Activated naive CD4-positive, alpha-beta T cell treated with anti-CD3 and anti-CD28 coated beads, Interleukin-2, amount 50 U/mL, for 72 hours (primary cell): ENCODE measurements around the gene OR2T10. TPM values are rescaled to one million over a fixed set of nuclear protein-coding genes. Genes with fewer than 3 reads are reported as not detected.
"Not testable (repeated sequence)": the region's sequence is repeated elsewhere in the genome, so short reads cannot be mapped to it uniquely, and the experiment has no call there.

ENCODE experiments used
- ATAC-seq, 2 donors: fragments of 150-1000 bp; cut with Tn5 transposase; 2 replicates each; pipeline ENCODE4 v1.10.0; 2021; ENCODE audit warnings: mild to moderate bottlenecking in 2 of 2, moderate library complexity in 2 of 2
- DNase-seq, 2 donors: peaks; one replicate each; pipeline ENCODE4 v3.0.0; 2021 to 2022; ENCODE audit warnings: low spot score in 2 of 2
- H3K27ac Mint-ChIP-seq, 2 donors: one replicate each; pipeline ENCODE4 v1.8.0; 2022; ENCODE audit warnings: mild to moderate bottlenecking in 2 of 2, mixed read lengths in 2 of 2
- H3K36me3 Mint-ChIP-seq, 2 donors: one replicate each; pipeline ENCODE4 v1.8.0; 2022; ENCODE audit warnings: mixed read lengths in 2 of 2
- H3K9me3 Mint-ChIP-seq, 2 donors: one replicate each; pipeline ENCODE4 v1.8.0; 2022; ENCODE audit warnings: mixed read lengths in 2 of 2
- total RNA-seq, 2 donors: library from RNA; stranded (reverse); gene quantifications; one replicate each; pipeline ENCODE4 v1.2.3, GENCODE V29; 2022

Gene OR2T10
- total RNA-seq, 2 donors from 2014 or later: not detected

GRCh38 chr1:248562672-248563071, 34.8 kb downstream of the OR2T10 start, which contains the start of gene OR2T29:
OR2T29 (minus strand) TSS chr1:248562772; CDS start chr1:248559491, 3,281 bp downstream.
- H3K9me3 Mint-ChIP-seq, H3K27ac Mint-ChIP-seq, ATAC-seq, DNase-seq, H3K36me3 Mint-ChIP-seq: not testable (repeated sequence)

- H3K36me3 Mint-ChIP-seq, DNase-seq, H3K27ac Mint-ChIP-seq, H3K9me3 Mint-ChIP-seq, ATAC-seq: not testable (repeated sequence)
Measured at GRCh38 chr1:248551027-248551426, 46.5 kb downstream of the OR2T10 start.

- ATAC-seq, H3K36me3 Mint-ChIP-seq, DNase-seq, H3K27ac Mint-ChIP-seq, H3K9me3 Mint-ChIP-seq: not testable (repeated sequence)
Measured at GRCh38 chr1:248547383-248547782, 50.1 kb downstream of the OR2T10 start.

Other genes starting within 250 kb of the OR2T10 start
- not detected for gene OR14C36, start 248.9 kb downstream of the OR2T10 start, total RNA-seq
- not detected for gene OR2T4, start 236.0 kb downstream of the OR2T10 start, total RNA-seq
- gene OR2T6, start 222.0 kb downstream of the OR2T10 start, total RNA-seq: not detected
- gene OR2T1, start 194.7 kb downstream of the OR2T10 start, total RNA-seq: not detected
- gene OR2T2, start 152.1 kb downstream of the OR2T10 start, total RNA-seq: not detected
- not detected for gene OR2T3, start 124.3 kb downstream of the OR2T10 start, total RNA-seq
- gene OR2T5, start 109.1 kb downstream of the OR2T10 start, total RNA-seq: not detected
- not detected for gene OR2G6, start 89.6 kb downstream of the OR2T10 start, total RNA-seq
- gene OR2T29, start 34.9 kb downstream of the OR2T10 start, total RNA-seq: not detected
- gene OR2T34, start 22.9 kb downstream of the OR2T10 start, total RNA-seq: not detected
- gene OR2T11, start 37.4 kb upstream of the OR2T10 start, total RNA-seq: not detected
- not detected for gene OR2T35, start 47.6 kb upstream of the OR2T10 start, total RNA-seq
- gene OR2T27, start 57.8 kb upstream of the OR2T10 start, total RNA-seq: not detected
- gene OR14I1, start 105.1 kb upstream of the OR2T10 start, total RNA-seq: not detected
- gene LYPD8, start 158.1 kb upstream of the OR2T10 start, total RNA-seq: not detected
- 10 to 100 TPM; 19.3 to 33.9 TPM for gene SH3BP5L, start 228.2 kb upstream of the OR2T10 start, total RNA-seq
- 10 to 100 TPM; 46.4 to 54.9 TPM for gene ZNF672, start 240.5 kb upstream of the OR2T10 start, total RNA-seq